Chondrocyte (in vitro differentiated cells): ENCODE measurements around the gene ANKMY1. TPM values are rescaled to one million over a fixed set of nuclear protein-coding genes. Genes with fewer than 3 reads are reported as not detected.

Experiments
- DNase-seq: peaks from one replicate; pipeline ENCODE4 v3.0.0; 2021; ENCODE audit warnings: mixed read lengths, low spot score
- H3K27ac Mint-ChIP-seq: one replicate; pipeline ENCODE4 v1.8.0; 2021; ENCODE audit warnings: mild to moderate bottlenecking, moderate library complexity, mixed read lengths; ENCODE audit not compliant: unreplicated experiment
- H3K27me3 Mint-ChIP-seq: 2 replicates; pipeline ENCODE4 v1.8.0; 2021; ENCODE audit warnings: low read depth, mixed read lengths
- H3K36me3 Mint-ChIP-seq: 2 replicates; pipeline ENCODE4 v1.8.0; 2021; ENCODE audit warnings: low read depth, mixed read lengths
- H3K4me1 Mint-ChIP-seq: 2 replicates; pipeline ENCODE4 v1.8.0; 2021; ENCODE audit warnings: low read depth, mild to moderate bottlenecking, mixed read lengths
- H3K4me3 Mint-ChIP-seq: one replicate; pipeline ENCODE4 v1.8.0; 2021; ENCODE audit warnings: mild to moderate bottlenecking, moderate library complexity, mixed read lengths; ENCODE audit not compliant: unreplicated experiment
- H3K9me3 Mint-ChIP-seq: 2 replicates; pipeline ENCODE4 v1.8.0; 2021; ENCODE audit warnings: low read depth, mixed read lengths
- CTCF ChIP-seq: fragments of 200-600 bp; sonication (generic); IDR thresholded peaks from 2 replicates; pipeline ENCODE4 v1.5.0; 2021; ENCODE audit warnings: antibody characterized with exemption, mild to moderate bottlenecking, moderate library complexity
- total RNA-seq: library from RNA; stranded (reverse); gene quantifications from 3 replicates; pipeline ENCODE4 v1.2.1, GENCODE V29; 2021

ANKMY1 gene
- total RNA-seq, 1 donor from 2014 or later, result 10.8 TPM

- TF ChIP-seq CTCF, result no peak
- H3K27ac Mint-ChIP-seq, result no peak overlapping the region
- H3K9me3 Mint-ChIP-seq, result peaks cover 22% of the 10 kb centered on the region
- no peak overlapping the region for H3K4me3 Mint-ChIP-seq
- peaks cover 48% of the 10 kb centered on the region for H3K36me3 Mint-ChIP-seq
- DNase-seq, result no peak
- H3K4me1 Mint-ChIP-seq, result no peaks in the 10 kb centered on the region
- H3K27me3 Mint-ChIP-seq, result no peaks in the 10 kb centered on the region
These were observed 26.8 kb downstream of the ANKMY1 start for GRCh38 chr2:240531038-240531437.

- Mint-ChIP-seq H3K27ac (no peak overlapping the region), H3K9me3 (peaks cover 26% of the 10 kb centered on the region), H3K27me3 (no peaks in the 10 kb centered on the region), H3K4me1 (no peaks in the 10 kb centered on the region), H3K4me3 (no peak overlapping the region), H3K36me3 (peaks cover 54% of the 10 kb centered on the region)
- no peak for TF ChIP-seq CTCF
- DNase-seq, result no peak
These were observed 27.6 kb downstream of the ANKMY1 start for GRCh38 chr2:240530181-240530580.

GRCh38 chr2:240529344-240529999 is 28.3 kb downstream of the ANKMY1 start:
- peaks cover 59% of the 10 kb centered on the region for H3K36me3 Mint-ChIP-seq
- H3K4me3 Mint-ChIP-seq, result no peak overlapping the region
- TF ChIP-seq CTCF, result no peak
- peaks cover 32% of the 10 kb centered on the region for H3K9me3 Mint-ChIP-seq
- H3K4me1 Mint-ChIP-seq, result no peaks in the 10 kb centered on the region
- no peak overlapping the region for H3K27ac Mint-ChIP-seq
- no peaks in the 10 kb centered on the region for H3K27me3 Mint-ChIP-seq
- DNase-seq, result no peak

- Mint-ChIP-seq H3K36me3 (peaks cover 60% of the 10 kb centered on the region), H3K9me3 (peaks cover 28% of the 10 kb centered on the region), H3K4me1 (no peaks in the 10 kb centered on the region), H3K27me3 (no peaks in the 10 kb centered on the region), H3K27ac (no peak overlapping the region), H3K4me3 (no peak overlapping the region)
- no peak for TF ChIP-seq CTCF
- no peak for DNase-seq
These were observed 29.3 kb downstream of the ANKMY1 start for GRCh38 chr2:240528406-240529040.

GRCh38 chr2:240527153-240527750 is 30.5 kb downstream of the ANKMY1 start:
- Mint-ChIP-seq H3K27me3 (no peaks in the 10 kb centered on the region), H3K27ac (no peak overlapping the region), H3K9me3 (peaks cover 27% of the 10 kb centered on the region), H3K4me1 (no peaks in the 10 kb centered on the region), H3K36me3 (peaks cover 60% of the 10 kb centered on the region), H3K4me3 (no peak overlapping the region)
- DNase-seq, result no peak
- no peak for TF ChIP-seq CTCF
